ENCODE measurements around the gene ZNF423.

- TF ChIP-seq CTCF (IDR thresholded peaks at IDR 0.05; ENCODE audit: low read depth, low read length, poor library complexity, severe bottlenecking) (no peak), EZH2phosphoT487 (IDR thresholded peaks at IDR 0.05; ENCODE audit: borderline replicate concordance, low read length) (no peak)
Measured at GRCh38 chr16:49773534-49774475, 82.1 kb downstream of the ZNF423 start.

Data from DOHH2 (cell line).